GM12864 (cell line): ENCODE measurements around the gene NANS.
"Not testable (repeated sequence)": the region's sequence is repeated elsewhere in the genome, so short reads cannot be mapped to it uniquely, and the experiment has no call there.

Source experiments
- DNase-seq: peaks from one replicate; pipeline ENCODE4 v3.0.0-alpha.2; 2011; ENCODE audit warnings: low read depth
- H3K4me3 ChIP-seq: 2 replicates; pipeline ENCODE4 v1.5.1; 2011; ENCODE audit warnings: mild to moderate bottlenecking, low read depth, low read length, control low read depth
- CTCF ChIP-seq: IDR thresholded peaks from 2 replicates; pipeline ENCODE4 v1.5.1; 2011; ENCODE audit warnings: low read depth, mild to moderate bottlenecking, moderate library complexity, low read length, control low read depth, inconsistent platforms; ENCODE audit errors: missing control alignments

The NANS gene

GRCh38 chr9:98074115-98074990, 17.8 kb downstream of the NANS start:
- DNase-seq = no peak
- TF ChIP-seq CTCF = peak; percentile 94
- no peak overlapping the region for H3K4me3 ChIP-seq

GRCh38 chr9:98075332-98075805, 18.8 kb downstream of the NANS start:
- no peak overlapping the region for H3K4me3 ChIP-seq
- DNase-seq = no peak
- no peak for TF ChIP-seq CTCF

- DNase-seq, H3K4me3 ChIP-seq: not testable (repeated sequence)
Measured at GRCh38 chr9:98076514-98076890, 20.0 kb downstream of the NANS start.

GRCh38 chr9:98078895-98079294, 22.4 kb downstream of the NANS start:
- H3K4me3 ChIP-seq = no peak overlapping the region
- DNase-seq = no peak
- no peak for TF ChIP-seq CTCF

GRCh38 chr9:98080326-98080725, 23.8 kb downstream of the NANS start:
- H3K4me3 ChIP-seq = no peak overlapping the region
- DNase-seq = no peak
- TF ChIP-seq CTCF = no peak

- H3K4me3 ChIP-seq = no peak overlapping the region
- no peak for TF ChIP-seq CTCF
- no peak for DNase-seq
Measured at GRCh38 chr9:98080780-98081179, 24.2 kb downstream of the NANS start.

GRCh38 chr9:98081477-98082219, 25.1 kb downstream of the NANS start:
- no peak overlapping the region for H3K4me3 ChIP-seq
- no peak for DNase-seq
- no peak for TF ChIP-seq CTCF
